ENCODE results near the gene NCKAP1. TPM values are rescaled to one million over a fixed set of nuclear protein-coding genes. Genes with fewer than 3 reads are reported as not detected.

Gene NCKAP1
- total and polyA plus RNA-seq, 10 of the 15 experiments (the other 5 are each of a cell fraction or from before 2014, with no cell fraction given): 0.11 to 1.5 (median 0.52) TPM

DNA sequence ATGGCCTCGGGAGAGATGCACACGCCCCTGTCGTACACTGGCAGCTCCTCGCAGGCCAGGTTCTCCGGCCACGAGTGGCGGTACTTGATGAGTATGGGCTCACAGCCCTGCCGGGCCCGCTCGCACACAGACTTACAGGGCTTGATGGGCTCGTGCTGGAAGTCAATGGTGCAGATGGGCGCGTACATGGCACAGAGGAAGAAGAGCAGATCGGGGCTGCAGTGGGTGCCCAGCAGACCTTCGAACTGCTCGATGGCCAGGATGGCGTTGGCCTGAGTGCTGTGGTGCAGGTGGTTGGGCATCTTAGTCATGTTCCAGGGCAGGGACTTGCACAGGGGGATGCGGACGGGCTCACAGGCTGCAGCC lies 172.2 kb downstream of the NCKAP1 start (continued):
- TF ChIP-seq, protein P1, sequence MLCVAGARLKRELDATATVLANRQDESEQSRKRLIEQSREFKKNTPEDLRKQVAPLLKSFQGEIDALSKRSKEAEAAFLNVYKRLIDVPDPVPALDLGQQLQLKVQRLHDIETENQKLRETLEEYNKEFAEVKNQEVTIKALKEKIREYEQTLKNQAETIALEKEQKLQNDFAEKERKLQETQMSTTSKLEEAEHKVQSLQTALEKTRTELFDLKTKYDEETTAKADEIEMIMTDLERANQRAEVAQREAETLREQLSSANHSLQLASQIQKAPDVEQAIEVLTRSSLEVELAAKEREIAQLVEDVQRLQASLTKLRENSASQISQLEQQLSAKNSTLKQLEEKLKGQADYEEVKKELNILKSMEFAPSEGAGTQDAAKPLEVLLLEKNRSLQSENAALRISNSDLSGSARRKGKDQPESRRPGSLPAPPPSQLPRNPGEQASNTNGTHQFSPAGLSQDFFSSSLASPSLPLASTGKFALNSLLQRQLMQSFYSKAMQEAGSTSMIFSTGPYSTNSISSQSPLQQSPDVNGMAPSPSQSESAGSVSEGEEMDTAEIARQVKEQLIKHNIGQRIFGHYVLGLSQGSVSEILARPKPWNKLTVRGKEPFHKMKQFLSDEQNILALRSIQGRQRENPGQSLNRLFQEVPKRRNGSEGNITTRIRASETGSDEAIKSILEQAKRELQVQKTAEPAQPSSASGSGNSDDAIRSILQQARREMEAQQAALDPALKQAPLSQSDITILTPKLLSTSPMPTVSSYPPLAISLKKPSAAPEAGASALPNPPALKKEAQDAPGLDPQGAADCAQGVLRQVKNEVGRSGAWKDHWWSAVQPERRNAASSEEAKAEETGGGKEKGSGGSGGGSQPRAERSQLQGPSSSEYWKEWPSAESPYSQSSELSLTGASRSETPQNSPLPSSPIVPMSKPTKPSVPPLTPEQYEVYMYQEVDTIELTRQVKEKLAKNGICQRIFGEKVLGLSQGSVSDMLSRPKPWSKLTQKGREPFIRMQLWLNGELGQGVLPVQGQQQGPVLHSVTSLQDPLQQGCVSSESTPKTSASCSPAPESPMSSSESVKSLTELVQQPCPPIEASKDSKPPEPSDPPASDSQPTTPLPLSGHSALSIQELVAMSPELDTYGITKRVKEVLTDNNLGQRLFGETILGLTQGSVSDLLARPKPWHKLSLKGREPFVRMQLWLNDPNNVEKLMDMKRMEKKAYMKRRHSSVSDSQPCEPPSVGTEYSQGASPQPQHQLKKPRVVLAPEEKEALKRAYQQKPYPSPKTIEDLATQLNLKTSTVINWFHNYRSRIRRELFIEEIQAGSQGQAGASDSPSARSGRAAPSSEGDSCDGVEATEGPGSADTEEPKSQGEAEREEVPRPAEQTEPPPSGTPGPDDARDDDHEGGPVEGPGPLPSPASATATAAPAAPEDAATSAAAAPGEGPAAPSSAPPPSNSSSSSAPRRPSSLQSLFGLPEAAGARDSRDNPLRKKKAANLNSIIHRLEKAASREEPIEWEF (IDR thresholded peaks at IDR 0.05; ENCODE audit: insufficient replicate concordance, low read depth, low read length): no peak
- no peak for TF ChIP-seq PAX8 (IDR thresholded peaks at IDR 0.05)

DNA sequence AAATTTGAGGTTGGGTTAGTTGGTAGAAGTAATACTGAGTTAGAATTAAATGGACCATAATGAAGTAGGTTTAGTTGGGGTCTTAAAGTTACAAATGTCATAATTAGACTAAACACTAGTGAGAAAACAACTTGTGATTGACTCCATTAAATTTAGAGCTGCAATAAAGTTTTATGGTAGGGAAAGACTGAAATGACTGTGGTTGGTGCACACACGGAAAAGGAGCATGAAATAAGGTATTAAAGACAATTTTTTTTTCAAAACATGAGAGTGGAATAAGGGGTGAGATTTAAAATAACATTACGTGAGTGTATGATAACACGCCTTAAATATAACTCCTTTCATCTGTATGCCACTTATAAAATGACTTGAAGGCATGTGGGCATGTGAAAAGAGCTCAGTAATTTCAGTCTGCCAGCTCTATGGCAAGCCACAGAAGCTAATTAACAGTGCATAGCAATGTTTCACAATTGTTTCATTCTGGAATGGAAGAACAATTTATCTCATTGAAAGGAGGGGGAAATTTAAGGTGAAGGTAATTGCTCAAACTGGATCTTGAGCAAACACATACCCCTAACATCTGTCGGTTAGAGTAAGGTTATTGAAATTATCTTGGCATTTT lies 173.2 kb downstream of the NCKAP1 start:
- POLR2A ChIA-PET: no interaction called here
- Histone ChIP-seq H3K27ac (ENCODE audit: control insufficient read depth, insufficient read depth) (no peak overlapping the region), H3K4me2 (ENCODE audit: control insufficient read depth, insufficient read depth) (no peak overlapping the region), H3K4me1 (ENCODE audit: control insufficient read depth, insufficient read depth, low read length) (no peaks in the 10 kb centered on the region), H3K9ac (ENCODE audit: control insufficient read depth, insufficient read depth, low read length) (no peak overlapping the region), H3K27me3 (replicated peaks in 1 of 2; ENCODE audit: control insufficient read depth in 2 of 2, insufficient read depth in 2 of 2, low read length in 1 of 2) (peaks cover 8 to 17% of the 10 kb centered on the region in 2 experiments), H3K79me2 (ENCODE audit: control insufficient read depth, insufficient read depth, low read length) (no peaks in the 10 kb centered on the region), H2AFZ (ENCODE audit: control insufficient read depth, low read depth, low read length) (no peak overlapping the region), H3K9me3 (replicated peaks; ENCODE audit: control insufficient read depth, insufficient read depth, low read length) (no peaks in the 10 kb centered on the region), H3K36me3 (ENCODE audit: control insufficient read depth in 2 of 2, insufficient read depth in 2 of 2, low read length in 1 of 2) (no peaks in the 10 kb centered on the region), H4K20me1 (ENCODE audit: control insufficient read depth, insufficient read depth) (no peaks in the 10 kb centered on the region), H3K4me3 (no peak overlapping the region)
- ATAC-seq: no peak
- WGBS (ENCODE audit: insufficient coverage, insufficient replicate concordance, low lambda C conversion rate, missing lambda C conversion rate): 4% methylated on average over 4 of the region's 4 CpGs
- no TSS peak for BruUV-seq (replicated peaks)
- CTCF ChIA-PET: no interaction called here
- FAIRE-seq: no peak
- in situ Hi-C loops (cut with MboI): no loop called here
- SMC1A ChIA-PET (ENCODE audit: uncharacterized antibody, unreplicated experiment): interaction anchor here (1.9 kb wide), 1 partner anchor 27 kb away, joined by 4 read pairs; no protein-coding TSS in a partner anchor
- RAD21 ChIA-PET (ENCODE audit: unreplicated experiment): no interaction called here
- no peak for DNase-seq (ENCODE audit: low read depth, low spot score)
- intact Hi-C loops (cut with micrococcal nuclease; ENCODE audit: unreplicated experiment): no loop called here
- TF ChIP-seq, protein P2, sequence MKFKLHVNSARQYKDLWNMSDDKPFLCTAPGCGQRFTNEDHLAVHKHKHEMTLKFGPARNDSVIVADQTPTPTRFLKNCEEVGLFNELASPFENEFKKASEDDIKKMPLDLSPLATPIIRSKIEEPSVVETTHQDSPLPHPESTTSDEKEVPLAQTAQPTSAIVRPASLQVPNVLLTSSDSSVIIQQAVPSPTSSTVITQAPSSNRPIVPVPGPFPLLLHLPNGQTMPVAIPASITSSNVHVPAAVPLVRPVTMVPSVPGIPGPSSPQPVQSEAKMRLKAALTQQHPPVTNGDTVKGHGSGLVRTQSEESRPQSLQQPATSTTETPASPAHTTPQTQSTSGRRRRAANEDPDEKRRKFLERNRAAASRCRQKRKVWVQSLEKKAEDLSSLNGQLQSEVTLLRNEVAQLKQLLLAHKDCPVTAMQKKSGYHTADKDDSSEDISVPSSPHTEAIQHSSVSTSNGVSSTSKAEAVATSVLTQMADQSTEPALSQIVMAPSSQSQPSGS (IDR thresholded peaks at IDR 0.05; ENCODE audit: low read length): no peak
- TF ChIP-seq YBX1 (IDR thresholded peaks at IDR 0.05): no peak
- TF ChIP-seq, protein P3, sequence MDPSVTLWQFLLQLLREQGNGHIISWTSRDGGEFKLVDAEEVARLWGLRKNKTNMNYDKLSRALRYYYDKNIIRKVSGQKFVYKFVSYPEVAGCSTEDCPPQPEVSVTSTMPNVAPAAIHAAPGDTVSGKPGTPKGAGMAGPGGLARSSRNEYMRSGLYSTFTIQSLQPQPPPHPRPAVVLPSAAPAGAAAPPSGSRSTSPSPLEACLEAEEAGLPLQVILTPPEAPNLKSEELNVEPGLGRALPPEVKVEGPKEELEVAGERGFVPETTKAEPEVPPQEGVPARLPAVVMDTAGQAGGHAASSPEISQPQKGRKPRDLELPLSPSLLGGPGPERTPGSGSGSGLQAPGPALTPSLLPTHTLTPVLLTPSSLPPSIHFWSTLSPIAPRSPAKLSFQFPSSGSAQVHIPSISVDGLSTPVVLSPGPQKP (IDR thresholded peaks at IDR 0.05; ENCODE audit: low read depth, low read length): no peak
